Breast epithelium (tissue), 4 donors: ENCODE measurements around the gene C1orf216. TPM values are rescaled to one million over a fixed set of nuclear protein-coding genes. Genes with fewer than 3 reads are reported as not detected.

ENCODE experiments used
- DNase-seq, 2 donors: peaks; one replicate each; pipeline ENCODE4 v3.0.0-alpha.2; 2019; ENCODE audit warnings: low spot score in 2 of 2
- H3K27ac ChIP-seq, 2 donors: fragments of 200-600 bp; sonication (generic) in 1 of 2; one replicate each; pipeline ENCODE4 v1.5.1; 2016 to 2019; ENCODE audit warnings: mild to moderate bottlenecking in 1 of 2
- H3K27me3 ChIP-seq, 2 donors: fragments of 200-600 bp; sonication (generic) in 1 of 2; one replicate each; pipeline versions ENCODE4 v1.5.1 to v1.6.0; 2017 to 2019; ENCODE audit warnings: control low read depth in 1 of 2, mild to moderate bottlenecking in 1 of 2
- H3K36me3 ChIP-seq: fragments of 200-600 bp; one replicate; pipeline ENCODE4 v1.5.1; 2019
- H3K4me1 ChIP-seq, 2 donors: fragments of 200-600 bp; sonication (generic); one replicate each; pipeline ENCODE4 v1.5.1; 2016 to 2019; ENCODE audit warnings: control low read depth in 1 of 2
- H3K4me3 ChIP-seq, 3 donors: fragments of 200-600 bp; sonication (generic); 1 replicate in 2 of 3; 2 replicates in 1 of 3; pipeline ENCODE4 v1.5.1; 2016 to 2019; ENCODE audit warnings: mild to moderate bottlenecking in 3 of 3, moderate library complexity in 2 of 3
- H3K9me3 ChIP-seq, 2 donors: fragments of 200-600 bp; sonication (generic) in 1 of 2; one replicate each; pipeline ENCODE4 v1.5.1; 2016 to 2019; ENCODE audit warnings: control low read depth in 1 of 2
- POLR2A ChIP-seq: fragments of 450-650 bp; IDR thresholded peaks from one replicate; pipeline ENCODE4 v1.6.1; 2016; ENCODE audit warnings: antibody characterized with exemption, mild to moderate bottlenecking, moderate library complexity
- POLR2AphosphoS5 ChIP-seq, 3 donors: sonication (generic); formaldehyde crosslinking; IDR thresholded peaks; one replicate each; pipeline ENCODE4 v1.6.1; 2017; ENCODE audit warnings: antibody characterized with exemption in 3 of 3
- intact Hi-C: fragments of 100-400 bp; cut with DNase I; formaldehyde crosslinking; loops from one replicate; pipeline ENCODE4 v1.15.1; 2023; ENCODE audit warnings: low total_unique reads
- total RNA-seq, 3 donors: library from RNA; depleted of rRNA; stranded (reverse); fragments of >200 nt; gene quantifications; one replicate each; pipeline ENCODE4 v1.1.0, GENCODE V29; 2016
- TF ChIP-seq, protein P1 (sequence below), 3 donors: fragments of 450-650 bp; IDR thresholded peaks; one replicate each; pipeline ENCODE4 v1.5.1; 2016 to 2017; ENCODE audit warnings: antibody characterized with exemption in 3 of 3, mild to moderate bottlenecking in 3 of 3, moderate library complexity in 3 of 3

The C1orf216 gene
- total RNA-seq, 3 donors from 2014 or later = 8.2 to 16.0 (median 13.1) TPM

DNA sequence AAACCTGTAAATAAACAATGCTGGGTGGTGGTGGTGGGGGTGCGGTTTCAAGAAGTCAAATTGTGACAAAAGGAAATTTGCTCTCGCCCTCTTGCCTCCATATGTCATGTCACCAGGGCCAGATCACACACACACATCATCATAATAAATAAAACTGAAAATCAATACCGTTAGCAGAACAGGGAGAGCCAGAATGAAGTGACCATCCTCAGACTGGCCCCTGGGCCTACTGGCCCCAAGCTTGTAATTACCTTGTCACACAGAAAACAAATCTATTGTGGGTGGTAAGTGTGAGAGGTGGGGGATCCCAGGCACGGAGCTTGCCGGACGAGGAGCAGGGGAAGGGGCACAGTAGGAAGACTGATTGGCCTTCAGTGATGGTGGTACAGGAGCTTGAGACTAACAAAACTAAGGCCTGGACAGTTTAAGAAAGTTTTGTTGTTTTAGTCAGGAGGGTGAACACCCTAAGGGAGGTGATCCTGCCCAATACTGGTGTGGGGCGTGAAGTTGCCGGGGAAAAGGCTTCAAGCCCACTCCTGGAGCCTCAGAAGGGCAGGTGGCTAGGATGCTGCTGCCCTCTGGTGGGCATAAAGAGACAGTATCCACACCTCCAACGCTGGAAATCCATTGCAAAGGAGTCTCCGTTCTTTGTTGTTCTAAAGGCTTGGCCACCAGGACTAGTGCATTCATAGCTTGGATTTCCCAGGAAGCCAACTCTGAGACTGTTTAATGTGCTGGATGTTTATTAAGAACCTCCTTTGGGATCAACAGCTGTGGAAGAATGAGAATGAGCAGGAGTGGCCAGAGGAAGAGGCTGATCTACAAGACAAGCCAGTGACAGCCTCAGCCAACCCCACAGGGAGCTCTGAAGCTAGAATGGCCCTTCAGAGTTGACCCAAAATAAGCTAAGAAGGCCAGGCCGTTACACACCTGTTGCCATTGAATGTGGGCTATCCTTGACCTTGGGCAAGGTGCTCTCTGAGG is 8.1 kb upstream of the C1orf216 start:
- H3K4me1 ChIP-seq = no peaks in the 10 kb centered on the region
- no peaks in the 10 kb centered on the region for H3K36me3 ChIP-seq
- H3K9me3 ChIP-seq = no peaks in the 10 kb centered on the region
- intact Hi-C loops = loop anchor here (5.0 kb wide), 1 partner anchor 154 kb away; the partner anchor contains the start of gene TFAP2E
- H3K27ac ChIP-seq = no peak overlapping the region
- TF ChIP-seq, protein P1, sequence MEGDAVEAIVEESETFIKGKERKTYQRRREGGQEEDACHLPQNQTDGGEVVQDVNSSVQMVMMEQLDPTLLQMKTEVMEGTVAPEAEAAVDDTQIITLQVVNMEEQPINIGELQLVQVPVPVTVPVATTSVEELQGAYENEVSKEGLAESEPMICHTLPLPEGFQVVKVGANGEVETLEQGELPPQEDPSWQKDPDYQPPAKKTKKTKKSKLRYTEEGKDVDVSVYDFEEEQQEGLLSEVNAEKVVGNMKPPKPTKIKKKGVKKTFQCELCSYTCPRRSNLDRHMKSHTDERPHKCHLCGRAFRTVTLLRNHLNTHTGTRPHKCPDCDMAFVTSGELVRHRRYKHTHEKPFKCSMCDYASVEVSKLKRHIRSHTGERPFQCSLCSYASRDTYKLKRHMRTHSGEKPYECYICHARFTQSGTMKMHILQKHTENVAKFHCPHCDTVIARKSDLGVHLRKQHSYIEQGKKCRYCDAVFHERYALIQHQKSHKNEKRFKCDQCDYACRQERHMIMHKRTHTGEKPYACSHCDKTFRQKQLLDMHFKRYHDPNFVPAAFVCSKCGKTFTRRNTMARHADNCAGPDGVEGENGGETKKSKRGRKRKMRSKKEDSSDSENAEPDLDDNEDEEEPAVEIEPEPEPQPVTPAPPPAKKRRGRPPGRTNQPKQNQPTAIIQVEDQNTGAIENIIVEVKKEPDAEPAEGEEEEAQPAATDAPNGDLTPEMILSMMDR (IDR thresholded peaks at IDR 0.05) = peak; percentile 42 to 71 (median 65)
- no peak for TF ChIP-seq POLR2A
- no peaks in the 10 kb centered on the region for H3K27me3 ChIP-seq
- no peak overlapping the region for H3K4me3 ChIP-seq
- no peak for DNase-seq

DNA sequence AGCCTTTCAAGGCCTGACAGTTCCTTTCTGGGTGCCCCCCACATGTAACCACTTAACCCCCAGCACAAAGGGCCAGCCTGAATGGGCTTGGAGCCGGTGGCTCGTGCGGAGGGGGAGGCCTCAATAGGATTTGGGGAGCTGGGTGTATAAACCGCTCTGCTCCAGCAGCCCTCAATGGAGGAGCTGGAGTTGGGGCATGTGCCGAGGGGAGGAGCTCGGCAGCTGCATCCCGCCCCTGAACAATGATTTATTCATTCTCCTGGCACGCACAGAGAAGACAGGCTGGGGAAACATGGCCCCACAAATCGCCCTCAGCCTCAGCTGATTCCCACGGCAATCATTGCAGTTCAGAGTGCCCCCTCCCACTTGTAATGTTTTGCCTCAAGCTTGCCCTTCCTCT is 6.9 kb upstream of the C1orf216 start:
- no peaks in the 10 kb centered on the region for H3K9me3 ChIP-seq
- H3K27me3 ChIP-seq = no peaks in the 10 kb centered on the region
- H3K27ac ChIP-seq = no peak overlapping the region
- no peaks in the 10 kb centered on the region for H3K36me3 ChIP-seq
- no peak for DNase-seq
- TF ChIP-seq, protein P1 (IDR thresholded peaks at IDR 0.05) = no peak
- TF ChIP-seq POLR2A = no peak
- TF ChIP-seq POLR2AphosphoS5 (IDR thresholded peaks at IDR 0.05) = no peak
- H3K4me1 ChIP-seq = no peaks in the 10 kb centered on the region
- no peak overlapping the region for H3K4me3 ChIP-seq
- intact Hi-C loops = loop anchor here (5.0 kb wide), 1 partner anchor 153 kb away; the partner anchor contains the start of gene TFAP2E

DNA sequence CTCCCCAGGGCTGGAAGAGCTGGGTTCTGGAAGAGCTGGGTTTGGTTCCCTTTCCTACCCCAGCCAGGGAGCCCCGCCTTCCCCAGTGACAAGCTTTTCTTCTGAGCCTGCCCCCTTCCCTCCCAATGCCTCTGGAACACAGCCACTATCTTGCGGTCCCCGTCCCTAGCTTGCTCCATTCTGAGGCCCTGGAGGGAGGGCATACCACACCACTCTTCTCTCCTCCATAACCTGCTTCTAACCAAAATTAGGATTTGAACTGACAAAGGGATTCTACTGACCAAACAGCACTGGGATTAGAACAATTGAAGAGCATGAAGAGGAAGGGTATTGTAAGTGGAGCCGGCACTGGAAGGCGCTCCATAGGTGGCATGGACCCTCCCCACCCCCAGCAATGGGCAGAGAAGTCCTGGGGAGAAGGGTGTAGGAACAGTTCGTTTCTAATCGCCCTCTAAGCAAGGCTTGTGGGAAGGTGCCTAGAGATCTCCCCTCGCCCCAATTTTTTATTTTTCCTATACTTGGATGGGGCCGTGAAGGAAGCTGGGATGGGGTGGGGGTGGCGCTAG is 690 bp downstream of the C1orf216 start:
- intact Hi-C loops = no loop called here
- no peak for DNase-seq
- peak overlapping the region; percentile 60 to 88 for H3K27ac ChIP-seq
- H3K36me3 ChIP-seq = no peaks in the 10 kb centered on the region
- H3K9me3 ChIP-seq = no peaks in the 10 kb centered on the region
- peaks cover 0 to 6% of the 10 kb centered on the region in 2 donors for H3K4me1 ChIP-seq
- TF ChIP-seq POLR2AphosphoS5 (IDR thresholded peaks at IDR 0.05) (no peak), POLR2A (no peak)
- TF ChIP-seq, protein P1 (IDR thresholded peaks at IDR 0.05) = no peak
- H3K27me3 ChIP-seq = no peaks in the 10 kb centered on the region
- peak overlapping the region; percentile 74 to 84 (median 82) for H3K4me3 ChIP-seq

DNA sequence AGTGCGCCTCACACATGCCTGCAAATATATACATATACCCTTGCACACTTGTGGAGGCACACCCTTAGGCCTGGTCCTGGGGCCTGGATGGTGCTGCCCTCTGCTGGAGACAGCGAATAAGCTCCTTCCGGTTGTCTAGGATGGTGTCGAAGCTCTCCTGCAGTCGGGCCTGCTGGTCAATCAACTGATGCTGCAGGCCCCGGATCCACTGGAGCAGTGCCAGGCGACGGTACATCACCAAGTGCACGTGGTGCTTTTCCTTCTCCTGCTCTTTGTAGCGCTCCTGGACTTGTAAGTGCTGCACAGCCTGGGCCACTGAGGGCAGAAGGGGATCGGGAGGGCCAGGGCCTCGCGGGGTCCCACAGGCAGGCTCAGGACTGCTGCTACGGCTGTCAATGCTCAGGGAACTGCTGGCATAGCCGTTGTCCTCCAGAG is 3.1 kb downstream of the C1orf216 start:
- H3K27me3 ChIP-seq = no peaks in the 10 kb centered on the region
- TF ChIP-seq, protein P1 (IDR thresholded peaks at IDR 0.05) = peak; percentile 35 to 53 (median 52)
- TF ChIP-seq POLR2A = no peak
- peaks cover 0 to 6% of the 10 kb centered on the region in 2 donors for H3K4me1 ChIP-seq
- peak overlapping the region in 1 of 3 donors; percentile 34 for H3K4me3 ChIP-seq
- H3K36me3 ChIP-seq = no peaks in the 10 kb centered on the region
- intact Hi-C loops = no loop called here
- H3K9me3 ChIP-seq = no peaks in the 10 kb centered on the region
- H3K27ac ChIP-seq = no peak overlapping the region
- peak in 1 of 2 donors; percentile 65 for DNase-seq
